ENCODE results near the gene CCSER2.

GRCh38 chr10:84348860-84349259 is 20.5 kb downstream of the CCSER2 start:
- TF ChIP-seq CTCF (optimal IDR thresholded peaks at IDR 0.05 in 1 of 3, IDR thresholded peaks at IDR 0.05 in 1 of 3, conservative IDR thresholded peaks at IDR 0.05 in 1 of 3; ENCODE audit: extremely low read depth in 1 of 3, insufficient read depth in 2 of 3, low read length in 3 of 3) (no peak), EZH2 (IDR thresholded peaks at IDR 0.05; ENCODE audit: low read length) (no peak)
